Large intestine (tissue), 3 donors: ENCODE data around the gene ATG5. TPM values are rescaled to one million over a fixed set of nuclear protein-coding genes. Genes with fewer than 3 reads are reported as not detected.
"Not testable (repeated sequence)": the region's sequence is repeated elsewhere in the genome, so short reads cannot be mapped to it uniquely, and the experiment has no call there.

Source experiments
- DNase-seq, 2 donors: peaks; one replicate each; pipeline versions ENCODE4 v3.0.0 to v3.0.0-alpha.2; 2013
- H3K27ac ChIP-seq: one replicate; pipeline ENCODE4 v1.5.1; 2013; ENCODE audit warnings: low read length
- H3K27me3 ChIP-seq: 2 replicates; pipeline ENCODE4 v1.6.1; 2013; ENCODE audit warnings: low read length; ENCODE audit not compliant: control insufficient read depth, insufficient read depth
- H3K36me3 ChIP-seq: 2 replicates; pipeline ENCODE4 v1.6.1; 2013; ENCODE audit warnings: low read length; ENCODE audit not compliant: control insufficient read depth, insufficient read depth
- H3K4me1 ChIP-seq: one replicate; pipeline ENCODE4 v1.6.1; 2013; ENCODE audit warnings: low read length; ENCODE audit not compliant: control insufficient read depth, insufficient read depth
- H3K4me3 ChIP-seq: one replicate; pipeline ENCODE4 v1.5.1; 2013; ENCODE audit warnings: low read length
- H3K9me3 ChIP-seq: one replicate; pipeline ENCODE4 v1.6.1; 2013; ENCODE audit warnings: mild to moderate bottlenecking, low read depth, low read length, moderate library complexity; ENCODE audit not compliant: control insufficient read depth
- WGBS: methylation state at CpG from one replicate; pipeline ENCODE4 v1.1.5; 2013; ENCODE audit warnings: low lambda C conversion rate; ENCODE audit not compliant: insufficient coverage; 5-methylcytosine and 5-hydroxymethylcytosine counted together
- polyA plus RNA-seq: library from polyadenylated mRNA; unstranded; fragments of 120-200 nt; gene quantifications from one replicate; pipeline ENCODE4 v1.2.1, GENCODE V29; 2013

Gene ATG5
- polyA plus RNA-seq, 1 donor, result 33.0 TPM

DNA sequence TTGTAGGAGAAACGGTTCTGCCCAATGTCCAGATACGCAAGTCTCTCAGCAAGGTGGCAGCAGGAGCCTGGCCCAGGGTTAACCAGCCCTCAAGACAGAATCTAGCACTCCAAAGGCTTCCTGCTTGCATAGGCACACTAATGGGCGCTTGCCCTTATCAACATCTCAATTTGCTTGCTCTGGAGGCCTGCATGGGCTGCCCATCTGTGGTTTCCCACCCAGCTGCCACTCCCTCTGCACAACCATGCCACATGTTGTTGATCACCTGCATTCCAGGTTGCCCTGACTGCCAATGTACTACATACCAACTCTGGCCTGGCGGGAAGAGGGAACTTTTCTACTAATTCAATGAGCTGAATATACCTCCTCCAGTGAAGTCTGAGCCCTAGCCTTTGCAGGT is 74.6 kb downstream of the ATG5 start:
- H3K4me3 ChIP-seq, result no peak overlapping the region
- peaks cover 3% of the 10 kb centered on the region for H3K36me3 ChIP-seq
- H3K9me3 ChIP-seq, result no peaks in the 10 kb centered on the region
- no peak overlapping the region for H3K27ac ChIP-seq
- no peaks in the 10 kb centered on the region for H3K27me3 ChIP-seq
- peak; percentile 5 to 32 for DNase-seq
- WGBS, result no CpG with 5 or more reads among the region's 4 CpGs
- H3K4me1 ChIP-seq, result peaks cover 3% of the 10 kb centered on the region

DNA sequence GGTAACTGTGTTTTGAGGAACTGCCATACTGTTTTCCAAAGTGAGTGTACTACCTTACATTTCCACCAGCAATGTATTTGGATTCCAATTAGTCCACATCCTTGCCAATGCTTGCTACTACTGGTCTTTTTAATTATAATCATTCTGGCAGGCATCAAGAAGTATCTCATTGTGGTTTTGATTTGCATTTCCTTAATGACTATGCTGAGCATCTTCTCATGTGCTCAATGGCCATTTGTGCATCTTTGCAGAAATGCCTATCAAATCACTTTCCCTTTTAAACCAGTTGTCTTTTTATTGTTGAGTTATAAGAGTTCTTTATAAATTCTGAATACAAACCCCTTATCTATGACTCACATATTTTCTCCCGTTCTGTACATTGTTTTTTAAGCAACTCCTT is 75.9 kb downstream of the ATG5 start:
- H3K36me3 ChIP-seq, result peaks cover 3% of the 10 kb centered on the region
- no peak overlapping the region for H3K27ac ChIP-seq
- DNase-seq, result no peak
- no peaks in the 10 kb centered on the region for H3K4me1 ChIP-seq
- no peaks in the 10 kb centered on the region for H3K27me3 ChIP-seq
- H3K4me3 ChIP-seq, result no peak overlapping the region
- WGBS, result 86% methylated on average over 1 of the region's 1 CpG
- H3K9me3 ChIP-seq, result no peaks in the 10 kb centered on the region

DNA sequence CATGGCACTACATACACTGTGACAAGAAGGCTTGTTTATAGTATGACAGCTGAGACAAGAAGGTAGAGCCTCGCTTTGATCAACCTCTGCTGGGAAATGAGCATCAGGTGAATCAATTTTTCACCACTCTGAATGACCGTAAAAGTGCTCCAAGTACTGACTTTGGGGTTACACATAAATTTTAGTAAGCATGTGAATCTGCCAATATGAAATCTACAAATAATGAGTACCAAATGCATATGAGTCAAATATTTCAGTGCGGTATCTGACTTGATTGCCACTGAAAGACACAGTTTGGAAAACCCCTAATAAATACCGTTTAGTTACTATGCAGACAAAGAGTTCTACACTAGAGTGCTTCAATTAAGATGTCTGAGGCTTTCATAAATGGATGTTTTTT is 77.8 kb downstream of the ATG5 start:
- Histone ChIP-seq H3K27me3 (no peaks in the 10 kb centered on the region), H3K4me1 (no peaks in the 10 kb centered on the region), H3K9me3 (no peaks in the 10 kb centered on the region), H3K4me3 (no peak overlapping the region), H3K36me3 (peaks cover 3% of the 10 kb centered on the region), H3K27ac (no peak overlapping the region)
- WGBS, result no CpG with 5 or more reads among the region's 4 CpGs
- DNase-seq, result no peak

DNA sequence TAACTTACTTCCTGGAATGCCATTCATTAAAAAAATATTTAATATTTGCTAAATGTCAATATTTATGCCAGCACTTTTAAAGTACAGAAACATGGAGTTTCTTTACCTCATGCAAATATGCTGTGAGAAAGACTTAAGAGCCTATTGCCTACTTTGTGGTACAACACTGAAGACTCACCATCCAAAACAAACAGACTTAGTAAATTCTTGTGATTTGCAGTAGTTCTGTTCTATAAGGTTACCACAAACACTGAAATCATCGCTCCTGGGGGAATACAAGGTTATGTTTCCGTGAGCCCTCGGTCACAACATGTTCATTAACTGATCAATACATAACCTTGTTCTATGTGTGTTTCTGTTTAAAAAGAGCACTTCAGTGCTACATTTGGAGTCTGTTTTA is 78.3 kb downstream of the ATG5 start:
- 100% methylated on average over 2 of the region's 3 CpGs for WGBS
- H3K9me3 ChIP-seq, result no peaks in the 10 kb centered on the region
- H3K27ac ChIP-seq, result no peak overlapping the region
- peaks cover 3% of the 10 kb centered on the region for H3K36me3 ChIP-seq
- DNase-seq, result no peak
- H3K4me3 ChIP-seq, result no peak overlapping the region
- no peaks in the 10 kb centered on the region for H3K4me1 ChIP-seq
- no peaks in the 10 kb centered on the region for H3K27me3 ChIP-seq

DNA sequence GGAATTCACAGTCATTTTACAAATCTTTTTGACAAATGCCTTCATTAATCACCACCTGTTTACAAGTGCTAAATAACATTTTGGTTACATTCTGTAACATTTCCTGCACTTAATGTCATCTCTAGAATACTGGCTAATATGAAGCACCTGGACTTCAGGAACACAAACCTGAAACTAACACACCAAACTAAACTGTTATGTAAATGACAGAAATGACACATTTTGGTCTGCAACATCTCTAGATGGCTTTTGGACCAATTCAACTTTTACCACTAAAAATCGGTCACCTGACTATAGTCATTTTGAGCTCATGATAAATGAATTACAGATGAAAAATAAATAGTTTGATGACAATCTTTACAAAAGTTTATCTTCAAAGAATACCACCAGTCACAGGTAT is 80.6 kb downstream of the ATG5 start:
- no peak overlapping the region for H3K27ac ChIP-seq
- 100% methylated on average over 1 of the region's 1 CpG for WGBS
- H3K9me3 ChIP-seq, result no peaks in the 10 kb centered on the region
- H3K36me3 ChIP-seq, result peaks cover 5% of the 10 kb centered on the region
- no peaks in the 10 kb centered on the region for H3K27me3 ChIP-seq
- no peak overlapping the region for H3K4me3 ChIP-seq
- no peaks in the 10 kb centered on the region for H3K4me1 ChIP-seq
- no peak for DNase-seq

DNA sequence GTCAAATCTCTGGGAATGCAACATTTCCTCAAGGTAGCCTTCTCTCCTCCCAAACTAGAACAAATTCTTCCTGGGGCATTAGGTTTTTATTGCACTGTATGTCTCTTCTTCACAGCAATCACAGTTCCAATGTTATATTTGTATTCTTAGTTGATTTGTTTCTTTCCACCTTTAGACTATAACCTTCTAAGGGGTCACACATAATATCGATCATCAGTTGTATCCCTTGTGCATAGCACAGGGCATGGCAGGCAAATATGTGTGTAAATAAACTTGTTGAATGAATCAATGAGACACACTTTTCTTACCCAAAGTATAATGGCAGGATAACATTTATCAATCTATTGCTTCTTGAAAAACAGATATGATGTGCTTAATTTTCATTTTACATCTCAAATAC is 81.0 kb downstream of the ATG5 start:
- Histone ChIP-seq H3K27me3 (no peaks in the 10 kb centered on the region), H3K27ac (no peak overlapping the region), H3K9me3 (no peaks in the 10 kb centered on the region), H3K36me3 (peaks cover 5% of the 10 kb centered on the region), H3K4me1 (no peaks in the 10 kb centered on the region), H3K4me3 (no peak overlapping the region)
- no CpG with 5 or more reads among the region's 1 CpG for WGBS
- no peak for DNase-seq

DNA sequence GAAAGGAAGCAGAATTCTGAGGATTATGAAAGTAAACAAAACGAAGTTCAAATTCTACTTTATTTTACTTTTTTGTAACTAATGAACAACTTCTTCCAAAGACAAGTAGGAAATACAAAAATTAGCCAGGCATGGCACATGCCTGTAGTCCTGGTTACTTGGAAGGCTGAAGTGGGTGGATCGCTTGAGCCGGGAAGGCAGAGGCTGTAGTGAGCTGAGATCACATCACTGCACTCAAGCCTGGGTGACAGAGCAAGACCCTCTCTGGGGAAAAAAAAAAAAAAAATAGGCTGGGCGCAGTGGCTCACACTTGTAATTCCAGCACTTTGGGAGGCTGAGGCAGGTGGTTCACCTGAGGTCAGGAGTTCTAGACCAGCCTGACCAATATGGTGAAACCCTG is 82.3 kb downstream of the ATG5 start:
- no peak overlapping the region for H3K27ac ChIP-seq
- 100% methylated on average over 2 of the region's 4 CpGs for WGBS
- H3K27me3 ChIP-seq, result no peaks in the 10 kb centered on the region
- DNase-seq, result no peak
- H3K9me3 ChIP-seq, result no peaks in the 10 kb centered on the region
- H3K4me1 ChIP-seq, result no peaks in the 10 kb centered on the region
- peaks cover 2% of the 10 kb centered on the region for H3K36me3 ChIP-seq
- H3K4me3 ChIP-seq, result no peak overlapping the region

DNA sequence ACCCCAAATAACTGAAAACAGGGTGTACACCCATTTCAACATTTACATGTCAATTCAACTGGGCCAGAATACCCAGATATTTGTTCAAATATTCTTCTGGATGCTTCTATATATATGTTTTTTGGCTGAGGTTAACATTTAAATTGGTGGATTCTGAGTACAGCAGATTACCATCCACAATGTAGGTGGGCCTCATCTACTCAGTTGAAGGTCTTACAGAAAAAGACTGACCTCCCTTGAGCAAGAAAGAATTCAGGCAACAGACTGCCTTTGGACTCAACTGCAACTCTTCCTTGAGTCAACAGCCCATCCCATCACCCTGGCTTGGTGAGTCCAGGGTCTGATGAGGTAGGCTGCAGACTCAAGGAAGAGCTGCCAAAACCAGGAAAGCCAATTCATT is 84.1 kb downstream of the ATG5 start:
- no peak overlapping the region for H3K4me3 ChIP-seq
- H3K36me3 ChIP-seq, result peaks cover 2% of the 10 kb centered on the region
- DNase-seq, result no peak
- no peaks in the 10 kb centered on the region for H3K4me1 ChIP-seq
- no peaks in the 10 kb centered on the region for H3K27me3 ChIP-seq
- H3K9me3 ChIP-seq, result no peaks in the 10 kb centered on the region
- H3K27ac ChIP-seq, result no peak overlapping the region

DNA sequence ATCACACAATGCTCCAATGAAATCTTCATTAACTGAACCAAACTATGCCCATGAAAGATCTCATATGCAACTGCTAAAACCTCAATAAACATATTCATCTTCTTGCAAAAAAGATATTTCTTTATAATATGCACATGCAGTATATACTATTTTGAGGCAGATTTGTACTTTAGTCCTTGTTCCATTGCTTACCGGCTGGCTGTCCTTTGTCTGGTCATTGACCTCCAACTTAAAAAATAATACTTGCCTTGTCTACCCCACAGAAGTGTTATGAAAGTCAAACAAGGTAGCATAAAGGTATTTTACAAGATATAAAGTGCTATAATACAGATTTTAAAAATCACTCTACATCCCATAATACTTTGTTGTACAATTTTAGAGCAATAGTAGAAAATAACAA is 88.3 kb downstream of the ATG5 start:
- Histone ChIP-seq H3K4me3 (no peak overlapping the region), H3K27me3 (no peaks in the 10 kb centered on the region), H3K36me3 (peaks cover 2% of the 10 kb centered on the region), H3K9me3 (no peaks in the 10 kb centered on the region), H3K27ac (no peak overlapping the region), H3K4me1 (no peaks in the 10 kb centered on the region)
- no peak for DNase-seq
- no CpG with 5 or more reads among the region's 1 CpG for WGBS

DNA sequence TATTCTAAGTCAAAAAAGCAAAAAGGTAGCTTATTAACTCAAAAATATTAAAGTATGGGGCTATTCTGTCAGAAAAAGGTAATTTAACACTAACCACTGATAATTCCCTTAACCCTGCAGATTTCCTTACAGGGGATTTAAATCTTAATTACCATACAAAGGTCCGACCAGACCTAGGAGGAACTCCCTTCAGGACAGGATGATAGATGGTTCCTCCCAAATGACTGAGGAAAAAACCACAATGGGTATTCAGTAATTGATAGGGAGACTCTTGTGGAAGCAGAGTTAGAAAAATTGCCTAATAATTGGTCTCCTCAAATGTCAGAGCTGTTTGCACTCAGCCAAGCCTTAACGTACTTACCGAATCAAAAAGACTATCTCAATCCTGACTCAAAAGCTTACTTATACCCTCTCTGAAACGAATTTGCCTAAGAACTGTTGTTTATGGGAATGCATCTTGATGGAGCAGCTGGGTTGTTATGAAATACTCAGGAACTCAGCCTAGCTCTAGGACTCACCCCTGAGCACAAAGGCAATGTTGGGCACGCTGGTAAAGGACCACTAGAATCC is 95.6 kb downstream of the ATG5 start:
- not testable (repeated sequence) for H3K4me1 ChIP-seq, H3K9me3 ChIP-seq, H3K36me3 ChIP-seq, H3K27ac ChIP-seq, H3K27me3 ChIP-seq, H3K4me3 ChIP-seq, DNase-seq
- WGBS, result 100% methylated on average over 2 of the region's 5 CpGs

DNA sequence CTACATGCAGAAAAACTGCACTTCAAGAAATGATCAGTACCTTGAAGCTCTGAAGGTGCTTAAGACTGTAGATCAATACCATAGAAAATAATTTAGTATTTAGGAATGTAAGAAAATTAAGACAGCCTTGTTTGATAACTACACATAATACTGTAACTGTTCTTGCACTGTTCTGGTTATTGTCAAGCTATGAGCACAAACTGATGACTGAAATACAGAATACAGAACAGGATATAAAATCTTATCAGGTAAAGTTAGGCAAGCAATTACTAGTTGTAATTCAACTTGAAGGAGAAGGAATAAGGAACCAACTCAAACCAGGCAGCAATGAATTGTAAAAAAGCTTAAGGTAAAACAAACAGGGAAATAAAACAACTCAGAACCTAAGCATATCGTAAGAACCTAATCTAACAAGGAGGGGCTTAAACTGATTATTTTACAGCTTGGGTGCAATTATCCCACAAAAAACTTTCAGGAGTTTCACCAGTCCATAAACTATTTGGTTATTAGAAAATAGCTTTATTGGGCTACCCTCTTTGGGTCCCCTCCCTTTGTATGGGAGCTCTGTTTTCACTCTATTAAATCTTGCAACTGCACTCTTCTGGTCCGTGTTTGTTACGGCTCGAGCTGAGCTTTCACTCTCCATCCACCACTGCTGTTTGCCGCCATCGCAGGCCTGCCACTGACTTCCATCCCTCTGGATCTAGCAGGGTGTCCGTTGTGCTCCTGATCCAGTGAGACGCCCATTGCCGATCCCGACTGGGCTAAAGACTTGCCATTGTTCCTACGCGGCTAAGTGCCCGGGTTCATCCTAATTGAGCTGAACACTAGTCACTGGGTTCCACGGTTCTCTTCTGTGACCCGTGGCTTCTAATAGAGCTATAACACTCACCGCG is 97.7 kb downstream of the ATG5 start:
- DNase-seq, result peak in 1 of 2 donors; percentile 23
- no peaks in the 10 kb centered on the region for H3K27me3 ChIP-seq
- H3K4me1 ChIP-seq, result peaks cover 4% of the 10 kb centered on the region
- H3K4me3 ChIP-seq, result no peak overlapping the region
- no peak overlapping the region for H3K27ac ChIP-seq
- H3K9me3 ChIP-seq, result no peaks in the 10 kb centered on the region
- no peaks in the 10 kb centered on the region for H3K36me3 ChIP-seq
- 20% methylated on average over 1 of the region's 17 CpGs for WGBS
